Osteoblast (primary cell): ENCODE results near the gene GNAT1. TPM values are rescaled to one million over a fixed set of nuclear protein-coding genes. Genes with fewer than 3 reads are reported as not detected.

Source experiments
- DNase-seq: peaks from one replicate; pipeline ENCODE4 v3.0.0; 2011; ENCODE audit warnings: low spot score, mixed read lengths; ENCODE audit not compliant: insufficient read length; ENCODE audit errors: missing footprints
- H2AFZ ChIP-seq: 2 replicates; pipeline ENCODE4 v1.6.0; 2011; ENCODE audit warnings: mild to moderate bottlenecking, low read length
- H3K27ac ChIP-seq: 2 replicates; pipeline ENCODE4 v1.5.1; 2011; ENCODE audit warnings: mild to moderate bottlenecking, low read depth, low read length, moderate library complexity
- H3K27me3 ChIP-seq: 2 replicates; pipeline ENCODE4 v1.6.0; 2012; ENCODE audit warnings: mild to moderate bottlenecking, control low read depth, inconsistent platforms, low read length, moderate library complexity; ENCODE audit not compliant: insufficient read depth
- H3K36me3 ChIP-seq: 2 replicates; pipeline ENCODE4 v1.5.1; 2011; ENCODE audit warnings: mild to moderate bottlenecking, low read length, control low read depth, moderate library complexity; ENCODE audit not compliant: insufficient read depth
- H3K4me1 ChIP-seq: 2 replicates; pipeline ENCODE4 v1.5.1; 2011; ENCODE audit warnings: mild to moderate bottlenecking, low read length, control low read depth, moderate library complexity; ENCODE audit not compliant: insufficient read depth
- H3K4me2 ChIP-seq: 2 replicates; pipeline ENCODE4 v1.6.0; 2011; ENCODE audit warnings: mild to moderate bottlenecking, low read length; ENCODE audit not compliant: insufficient read depth
- H3K4me3 ChIP-seq: fragments of 200-600 bp; sonication (generic); 3 replicates; pipeline ENCODE4 v1.5.1; 2012; ENCODE audit warnings: mild to moderate bottlenecking, low read length, inconsistent platforms; ENCODE audit not compliant: insufficient read depth
- H3K79me2 ChIP-seq: 2 replicates; pipeline ENCODE4 v1.6.0; 2012; ENCODE audit warnings: mild to moderate bottlenecking, low read length, control low read depth, inconsistent platforms; ENCODE audit not compliant: insufficient read depth
- H3K9me3 ChIP-seq: 2 replicates; pipeline ENCODE4 v1.5.1; 2011; ENCODE audit warnings: low read depth, low read length, control low read depth
- H4K20me1 ChIP-seq: 2 replicates; pipeline ENCODE4 v1.6.0; 2012; ENCODE audit warnings: mild to moderate bottlenecking, low read length, control low read depth; ENCODE audit not compliant: insufficient read depth
- CTCF ChIP-seq: IDR thresholded peaks from 2 replicates; pipeline ENCODE4 v1.5.1; 2011; ENCODE audit warnings: mild to moderate bottlenecking, low read depth, low read length, moderate library complexity; ENCODE audit errors: extremely low read depth
- total RNA-seq: library from RNA; depleted of rRNA; stranded (reverse); fragments of >200 nt; gene quantifications from 2 replicates; pipeline ENCODE4 v1.2.3, GENCODE V29; 2012

The GNAT1 gene
- total RNA-seq, 1 donor = not detected

DNA sequence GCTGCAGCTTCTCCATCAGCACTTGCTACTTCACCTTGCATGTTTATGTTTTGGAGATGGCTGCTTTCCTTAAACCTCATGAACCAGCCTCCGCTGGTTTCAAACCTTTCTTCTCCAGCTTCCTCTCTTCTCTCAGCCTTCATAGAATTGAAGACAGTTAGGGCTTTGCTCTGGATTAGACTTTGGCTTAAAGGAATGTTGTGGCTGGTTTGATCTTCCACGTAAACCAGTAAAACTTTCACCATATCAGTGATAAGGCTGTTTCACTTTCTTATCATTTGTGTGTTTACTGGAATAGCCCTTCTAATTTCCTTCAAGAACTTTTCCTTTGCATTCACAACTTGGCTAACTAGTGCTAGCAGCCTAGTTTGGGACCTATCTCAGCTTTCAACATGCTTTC, 11.7 kb upstream of the GNAT1 start:
- Histone ChIP-seq H2AFZ (no peak overlapping the region), H3K27ac (no peak overlapping the region), H3K4me2 (no peak overlapping the region), H3K9me3 (no peaks in the 10 kb centered on the region), H3K4me1 (no peaks in the 10 kb centered on the region), H3K36me3 (peaks cover 9% of the 10 kb centered on the region), H3K79me2 (no peaks in the 10 kb centered on the region), H3K4me3 (no peak overlapping the region), H3K27me3 (no peaks in the 10 kb centered on the region), H4K20me1 (no peaks in the 10 kb centered on the region)
- TF ChIP-seq CTCF = no peak
- no peak for DNase-seq

DNA sequence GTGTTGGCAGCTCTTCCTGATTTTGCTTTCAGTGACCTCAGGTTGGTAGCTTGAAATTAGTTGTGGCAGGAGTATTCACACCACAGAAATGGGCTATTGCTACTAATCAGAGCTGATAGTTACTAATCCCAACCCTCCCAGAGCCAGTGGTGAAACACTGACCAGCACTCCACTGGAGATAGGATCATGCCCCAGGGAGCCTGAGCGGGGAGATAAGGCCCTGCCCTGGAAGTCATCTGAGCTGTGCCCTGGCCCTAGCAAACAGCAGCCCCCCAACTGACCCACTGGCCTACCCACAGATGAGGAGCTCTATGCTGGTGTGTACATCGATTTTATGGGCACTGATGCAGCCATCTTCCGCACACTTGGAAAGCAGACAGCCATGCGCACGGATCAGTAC, 9.4 kb upstream of the GNAT1 start:
- no peaks in the 10 kb centered on the region for H3K79me2 ChIP-seq
- H2AFZ ChIP-seq = no peak overlapping the region
- TF ChIP-seq CTCF = no peak
- no peak overlapping the region for H3K27ac ChIP-seq
- DNase-seq = no peak
- H3K27me3 ChIP-seq = no peaks in the 10 kb centered on the region
- no peak overlapping the region for H3K4me3 ChIP-seq
- no peak overlapping the region for H3K4me2 ChIP-seq
- H3K4me1 ChIP-seq = no peaks in the 10 kb centered on the region
- H3K36me3 ChIP-seq = peaks cover 8% of the 10 kb centered on the region
- no peaks in the 10 kb centered on the region for H4K20me1 ChIP-seq
- H3K9me3 ChIP-seq = no peaks in the 10 kb centered on the region

DNA sequence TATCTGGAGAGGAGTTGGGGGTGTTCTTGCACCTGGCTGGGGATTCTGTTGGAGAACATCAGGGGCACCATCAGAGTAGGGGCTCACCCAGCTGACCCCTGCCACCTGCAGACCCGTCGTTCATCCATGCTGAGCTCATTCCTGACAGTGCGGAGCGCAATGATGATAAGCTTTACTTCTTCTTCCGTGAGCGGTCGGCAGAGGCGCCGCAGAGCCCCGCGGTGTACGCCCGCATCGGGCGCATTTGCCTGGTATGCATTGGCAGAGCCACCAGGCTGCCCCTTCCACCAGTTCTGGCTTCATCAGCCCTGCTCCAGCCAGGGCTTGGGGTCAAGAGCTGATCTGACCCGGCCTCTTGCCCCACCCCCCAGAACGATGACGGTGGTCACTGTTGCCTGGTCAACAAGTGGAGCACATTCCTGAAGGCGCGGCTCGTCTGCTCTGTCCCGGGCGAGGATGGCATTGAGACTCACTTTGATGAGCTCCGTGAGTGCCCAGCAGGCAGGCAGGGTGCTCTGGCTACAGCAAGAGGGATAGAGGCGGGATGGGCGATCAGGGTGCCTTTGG, 8.8 kb upstream of the GNAT1 start:
- H2AFZ ChIP-seq = no peak overlapping the region
- H3K79me2 ChIP-seq = no peaks in the 10 kb centered on the region
- no peaks in the 10 kb centered on the region for H3K4me1 ChIP-seq
- H4K20me1 ChIP-seq = no peaks in the 10 kb centered on the region
- no peaks in the 10 kb centered on the region for H3K27me3 ChIP-seq
- no peak overlapping the region for H3K4me3 ChIP-seq
- no peak overlapping the region for H3K27ac ChIP-seq
- no peak overlapping the region for H3K4me2 ChIP-seq
- H3K36me3 ChIP-seq = peaks cover 4% of the 10 kb centered on the region
- TF ChIP-seq CTCF = no peak
- no peak for DNase-seq
- H3K9me3 ChIP-seq = no peaks in the 10 kb centered on the region

- H3K4me2 ChIP-seq = no peak overlapping the region
- no peak overlapping the region for H3K27ac ChIP-seq
- H3K79me2 ChIP-seq = no peaks in the 10 kb centered on the region
- no peaks in the 10 kb centered on the region for H4K20me1 ChIP-seq
- no peak for DNase-seq
- no peak overlapping the region for H2AFZ ChIP-seq
- no peaks in the 10 kb centered on the region for H3K27me3 ChIP-seq
- H3K4me1 ChIP-seq = no peaks in the 10 kb centered on the region
- no peak overlapping the region for H3K4me3 ChIP-seq
- H3K9me3 ChIP-seq = no peaks in the 10 kb centered on the region
- TF ChIP-seq CTCF = no peak
- H3K36me3 ChIP-seq = peaks cover 4% of the 10 kb centered on the region
These were observed 7.7 kb upstream of the GNAT1 start for GRCh38 chr3:50183755-50184154.
